HG03378 (cell line): ENCODE data around the gene TMED10.

Experiments used
- ATAC-seq: cut with Tn5 transposase; IDR thresholded peaks from one replicate; pipeline ENCODE4 v1.9.1; 2021; ENCODE audit warnings: mild to moderate bottlenecking, moderate library complexity; ENCODE audit not compliant: unreplicated experiment

The TMED10 gene

DNA sequence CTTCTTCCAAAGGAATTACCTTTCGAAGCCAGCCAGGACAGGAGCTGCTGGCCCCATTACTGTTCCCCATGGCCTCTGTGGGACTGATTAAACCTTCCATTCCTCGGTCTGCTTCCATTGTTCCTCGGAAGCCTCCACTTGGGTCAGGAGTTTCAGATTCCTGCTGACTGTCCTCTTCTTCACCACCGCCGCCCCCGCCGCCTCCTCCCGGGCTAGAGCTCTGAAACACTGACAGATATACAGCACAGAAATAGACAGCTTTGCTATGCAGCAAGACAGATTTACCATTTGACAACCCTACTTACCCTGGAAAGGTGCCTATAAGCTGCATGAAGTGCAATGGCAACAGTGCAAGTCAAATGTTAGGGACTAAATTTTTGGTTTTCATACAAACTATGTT is 85.2 kb downstream of the TMED10 start:
- no peak for ATAC-seq

GRCh38 chr14:75090353-75090752 is 86.1 kb downstream of the TMED10 start:
- ATAC-seq = no peak

- ATAC-seq = no peak
Observed at GRCh38 chr14:75088566-75089373, 87.6 kb downstream of the TMED10 start.

DNA sequence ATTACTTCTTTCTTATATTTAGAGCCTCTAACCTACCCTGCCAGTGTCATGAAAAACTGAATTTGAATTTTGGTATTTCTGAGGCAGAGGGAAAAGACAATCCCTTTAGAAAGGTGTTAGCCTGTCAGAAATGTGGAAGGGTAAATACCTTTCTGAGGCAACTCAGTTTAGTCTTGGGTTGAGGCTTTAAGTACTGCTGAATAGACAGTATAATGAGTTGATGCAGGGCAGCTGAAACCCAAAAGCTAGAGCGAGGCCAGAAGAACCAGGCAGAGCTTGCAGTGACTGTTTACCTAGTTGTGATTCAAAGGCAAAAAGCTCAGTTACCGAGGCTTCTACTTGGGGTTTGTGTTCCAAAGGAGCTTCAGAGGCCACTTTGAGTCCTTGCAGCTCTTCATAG is 88.3 kb downstream of the TMED10 start:
- no peak for ATAC-seq

- ATAC-seq = no peak
Observed at GRCh38 chr14:75084513-75084912, 91.9 kb downstream of the TMED10 start.

GRCh38 chr14:75083271-75083670 is 93.1 kb downstream of the TMED10 start:
- ATAC-seq = no peak

GRCh38 chr14:75081660-75082229 is 94.7 kb downstream of the TMED10 start:
- no peak for ATAC-seq
